WTC11 (cell line): ENCODE measurements around the gene NRXN3.

ENCODE experiments used
- CREM ChIP-seq: sonication (generic); formaldehyde crosslinking; IDR thresholded peaks from 2 replicates; pipeline ENCODE4 v1.8.1; 2022; ENCODE audit warnings: mild to moderate bottlenecking, missing genetic modification reagents, moderate library complexity
- FOXP1 ChIP-seq: sonication (generic); formaldehyde crosslinking; IDR thresholded peaks from 2 replicates; pipeline ENCODE4 v1.8.0; 2022; ENCODE audit warnings: missing genetic modification reagents, mild to moderate bottlenecking, moderate library complexity, borderline replicate concordance
- IRF2 ChIP-seq: sonication (generic); formaldehyde crosslinking; IDR thresholded peaks from 2 replicates; pipeline ENCODE4 v1.8.0; 2022; ENCODE audit warnings: low read depth, missing genetic modification reagents, borderline replicate concordance
- KAT7 ChIP-seq: sonication (generic); formaldehyde crosslinking; IDR thresholded peaks from 2 replicates; pipeline ENCODE4 v1.8.1; 2023; ENCODE audit warnings: missing genetic modification reagents, mild to moderate bottlenecking, borderline replicate concordance
- RELA ChIP-seq: sonication (generic); formaldehyde crosslinking; IDR thresholded peaks from 2 replicates; pipeline ENCODE4 v1.8.1; 2022; ENCODE audit warnings: missing genetic modification reagents, mild to moderate bottlenecking, borderline replicate concordance
- TEAD4 ChIP-seq: sonication (generic); formaldehyde crosslinking; IDR thresholded peaks from 2 replicates; pipeline ENCODE4 v1.8.0; 2022; ENCODE audit warnings: mild to moderate bottlenecking, missing genetic modification reagents
- ZBTB21 ChIP-seq: sonication (generic); formaldehyde crosslinking; IDR thresholded peaks from 2 replicates; pipeline ENCODE4 v1.8.1; 2023; ENCODE audit warnings: mild to moderate bottlenecking, missing genetic modification reagents, borderline replicate concordance
- ZNF416 ChIP-seq: fragments of 250-450 bp; sonication (Bioruptor Pico); IDR thresholded peaks from 2 replicates; pipeline ENCODE4 v1.9.0; 2021; ENCODE audit warnings: mild to moderate bottlenecking, inconsistent platforms
- TF ChIP-seq, protein P1 (sequence below): fragments of 200-600 bp; IDR thresholded peaks from 2 replicates; pipeline ENCODE4 v1.8.0; 2022; ENCODE audit warnings: antibody characterized with exemption
- TF ChIP-seq, protein P2 (sequence below): fragments of 250-450 bp; sonication (Bioruptor Pico); IDR thresholded peaks from 2 replicates; pipeline ENCODE4 v2.1.2; 2022; ENCODE audit warnings: mild to moderate bottlenecking, moderate library complexity
- TF ChIP-seq, protein P3 (sequence below): sonication (generic); formaldehyde crosslinking; IDR thresholded peaks from 2 replicates; pipeline ENCODE4 v1.8.1; 2022; ENCODE audit warnings: mild to moderate bottlenecking, moderate library complexity, missing genetic modification reagents
- TF ChIP-seq, protein P4 (sequence below): sonication (generic); formaldehyde crosslinking; IDR thresholded peaks from 2 replicates; pipeline ENCODE4 v1.8.0; 2022; ENCODE audit warnings: mild to moderate bottlenecking, missing genetic modification reagents
- TF ChIP-seq, protein P5 (sequence below): sonication (generic); formaldehyde crosslinking; IDR thresholded peaks from 2 replicates; pipeline ENCODE4 v1.8.0; 2022; ENCODE audit warnings: mild to moderate bottlenecking, missing genetic modification reagents
- TF ChIP-seq, protein P6 (sequence below): sonication (generic); formaldehyde crosslinking; IDR thresholded peaks from 2 replicates; pipeline ENCODE4 v1.8.1; 2022; ENCODE audit warnings: missing genetic modification reagents, borderline replicate concordance

DNA sequence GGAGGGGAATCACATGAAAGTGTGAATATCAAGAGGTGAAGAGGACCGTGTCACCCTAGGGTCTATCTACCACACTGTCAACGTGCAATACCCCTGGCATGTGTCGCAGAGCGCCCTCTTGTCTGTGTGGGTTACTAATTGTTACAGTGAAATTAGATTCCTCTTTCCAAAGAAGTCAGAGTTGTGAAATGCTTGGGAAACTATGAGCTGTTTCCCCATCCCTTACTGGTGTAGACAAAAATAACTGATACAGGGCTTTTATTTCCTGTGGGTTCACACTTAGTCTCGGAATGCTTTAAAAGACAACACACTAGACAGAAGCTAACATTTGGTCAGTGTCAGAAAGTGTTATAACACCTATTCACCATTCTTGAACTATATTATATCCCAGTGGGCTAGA is 597.3 kb downstream of the NRXN3 start:
- TF ChIP-seq, protein P1, sequence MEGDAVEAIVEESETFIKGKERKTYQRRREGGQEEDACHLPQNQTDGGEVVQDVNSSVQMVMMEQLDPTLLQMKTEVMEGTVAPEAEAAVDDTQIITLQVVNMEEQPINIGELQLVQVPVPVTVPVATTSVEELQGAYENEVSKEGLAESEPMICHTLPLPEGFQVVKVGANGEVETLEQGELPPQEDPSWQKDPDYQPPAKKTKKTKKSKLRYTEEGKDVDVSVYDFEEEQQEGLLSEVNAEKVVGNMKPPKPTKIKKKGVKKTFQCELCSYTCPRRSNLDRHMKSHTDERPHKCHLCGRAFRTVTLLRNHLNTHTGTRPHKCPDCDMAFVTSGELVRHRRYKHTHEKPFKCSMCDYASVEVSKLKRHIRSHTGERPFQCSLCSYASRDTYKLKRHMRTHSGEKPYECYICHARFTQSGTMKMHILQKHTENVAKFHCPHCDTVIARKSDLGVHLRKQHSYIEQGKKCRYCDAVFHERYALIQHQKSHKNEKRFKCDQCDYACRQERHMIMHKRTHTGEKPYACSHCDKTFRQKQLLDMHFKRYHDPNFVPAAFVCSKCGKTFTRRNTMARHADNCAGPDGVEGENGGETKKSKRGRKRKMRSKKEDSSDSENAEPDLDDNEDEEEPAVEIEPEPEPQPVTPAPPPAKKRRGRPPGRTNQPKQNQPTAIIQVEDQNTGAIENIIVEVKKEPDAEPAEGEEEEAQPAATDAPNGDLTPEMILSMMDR = no peak
- TF ChIP-seq, protein P2, sequence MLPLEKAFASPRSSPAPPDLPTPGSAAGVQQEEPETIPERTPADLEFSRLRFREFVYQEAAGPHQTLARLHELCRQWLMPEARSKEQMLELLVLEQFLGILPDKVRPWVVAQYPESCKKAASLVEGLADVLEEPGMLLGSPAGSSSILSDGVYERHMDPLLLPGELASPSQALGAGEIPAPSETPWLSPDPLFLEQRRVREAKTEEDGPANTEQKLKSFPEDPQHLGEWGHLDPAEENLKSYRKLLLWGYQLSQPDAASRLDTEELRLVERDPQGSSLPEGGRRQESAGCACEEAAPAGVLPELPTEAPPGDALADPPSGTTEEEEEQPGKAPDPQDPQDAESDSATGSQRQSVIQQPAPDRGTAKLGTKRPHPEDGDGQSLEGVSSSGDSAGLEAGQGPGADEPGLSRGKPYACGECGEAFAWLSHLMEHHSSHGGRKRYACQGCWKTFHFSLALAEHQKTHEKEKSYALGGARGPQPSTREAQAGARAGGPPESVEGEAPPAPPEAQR (CRISPR knock-in tag) = no peak
- TF ChIP-seq, protein P3, sequence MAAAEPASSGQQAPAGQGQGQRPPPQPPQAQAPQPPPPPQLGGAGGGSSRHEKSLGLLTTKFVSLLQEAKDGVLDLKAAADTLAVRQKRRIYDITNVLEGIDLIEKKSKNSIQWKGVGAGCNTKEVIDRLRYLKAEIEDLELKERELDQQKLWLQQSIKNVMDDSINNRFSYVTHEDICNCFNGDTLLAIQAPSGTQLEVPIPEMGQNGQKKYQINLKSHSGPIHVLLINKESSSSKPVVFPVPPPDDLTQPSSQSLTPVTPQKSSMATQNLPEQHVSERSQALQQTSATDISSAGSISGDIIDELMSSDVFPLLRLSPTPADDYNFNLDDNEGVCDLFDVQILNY (CRISPR knock-in tag) = no peak
- TF ChIP-seq KAT7 (CRISPR knock-in tag) (no peak), RELA (CRISPR knock-in tag) (no peak), CREM (CRISPR knock-in tag) (no peak), ZBTB21 (CRISPR knock-in tag) (no peak), TEAD4 (CRISPR knock-in tag) (no peak), IRF2 (CRISPR knock-in tag) (no peak), ZNF416 (CRISPR knock-in tag) (no peak), FOXP1 (CRISPR knock-in tag) (no peak)
- TF ChIP-seq, protein P4, sequence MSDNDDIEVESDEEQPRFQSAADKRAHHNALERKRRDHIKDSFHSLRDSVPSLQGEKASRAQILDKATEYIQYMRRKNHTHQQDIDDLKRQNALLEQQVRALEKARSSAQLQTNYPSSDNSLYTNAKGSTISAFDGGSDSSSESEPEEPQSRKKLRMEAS (CRISPR knock-in tag) = no peak
- TF ChIP-seq, protein P5, sequence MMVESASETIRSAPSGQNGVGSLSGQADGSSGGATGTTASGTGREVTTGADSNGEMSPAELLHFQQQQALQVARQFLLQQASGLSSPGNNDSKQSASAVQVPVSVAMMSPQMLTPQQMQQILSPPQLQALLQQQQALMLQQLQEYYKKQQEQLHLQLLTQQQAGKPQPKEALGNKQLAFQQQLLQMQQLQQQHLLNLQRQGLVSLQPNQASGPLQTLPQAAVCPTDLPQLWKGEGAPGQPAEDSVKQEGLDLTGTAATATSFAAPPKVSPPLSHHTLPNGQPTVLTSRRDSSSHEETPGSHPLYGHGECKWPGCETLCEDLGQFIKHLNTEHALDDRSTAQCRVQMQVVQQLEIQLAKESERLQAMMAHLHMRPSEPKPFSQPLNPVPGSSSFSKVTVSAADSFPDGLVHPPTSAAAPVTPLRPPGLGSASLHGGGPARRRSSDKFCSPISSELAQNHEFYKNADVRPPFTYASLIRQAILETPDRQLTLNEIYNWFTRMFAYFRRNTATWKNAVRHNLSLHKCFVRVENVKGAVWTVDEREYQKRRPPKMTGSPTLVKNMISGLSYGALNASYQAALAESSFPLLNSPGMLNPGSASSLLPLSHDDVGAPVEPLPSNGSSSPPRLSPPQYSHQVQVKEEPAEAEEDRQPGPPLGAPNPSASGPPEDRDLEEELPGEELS = no peak
- TF ChIP-seq, protein P6, sequence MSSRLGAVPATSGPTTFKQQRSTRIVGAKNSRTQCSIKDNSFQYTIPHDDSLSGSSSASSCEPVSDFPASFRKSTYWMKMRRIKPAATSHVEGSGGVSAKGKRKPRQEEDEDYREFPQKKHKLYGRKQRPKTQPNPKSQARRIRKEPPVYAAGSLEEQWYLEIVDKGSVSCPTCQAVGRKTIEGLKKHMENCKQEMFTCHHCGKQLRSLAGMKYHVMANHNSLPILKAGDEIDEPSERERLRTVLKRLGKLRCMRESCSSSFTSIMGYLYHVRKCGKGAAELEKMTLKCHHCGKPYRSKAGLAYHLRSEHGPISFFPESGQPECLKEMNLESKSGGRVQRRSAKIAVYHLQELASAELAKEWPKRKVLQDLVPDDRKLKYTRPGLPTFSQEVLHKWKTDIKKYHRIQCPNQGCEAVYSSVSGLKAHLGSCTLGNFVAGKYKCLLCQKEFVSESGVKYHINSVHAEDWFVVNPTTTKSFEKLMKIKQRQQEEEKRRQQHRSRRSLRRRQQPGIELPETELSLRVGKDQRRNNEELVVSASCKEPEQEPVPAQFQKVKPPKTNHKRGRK (CRISPR knock-in tag) = no peak
